Dendritic cell treated with granulocyte-macrophage colony-stimulating factor and Interleukin-4, amounts not matched to agents 40 ng/mL and 50 ng/mL, for 4 days (primary cell): ENCODE measurements around the gene EEFSEC.

Experiments
- H3K27ac Mint-ChIP-seq: one replicate; pipeline ENCODE4 v1.8.0; 2022; ENCODE audit warnings: mild to moderate bottlenecking, mixed read lengths
- H3K27me3 Mint-ChIP-seq: one replicate; pipeline ENCODE4 v1.8.0; 2022; ENCODE audit warnings: mild to moderate bottlenecking, mixed read lengths
- H3K36me3 Mint-ChIP-seq: one replicate; pipeline ENCODE4 v1.8.0; 2022; ENCODE audit warnings: low read depth, mixed read lengths
- H3K4me1 Mint-ChIP-seq: one replicate; pipeline ENCODE4 v1.8.0; 2022; ENCODE audit warnings: low read depth, mixed read lengths
- H3K4me3 Mint-ChIP-seq: one replicate; pipeline ENCODE4 v1.8.0; 2022; ENCODE audit warnings: mild to moderate bottlenecking, moderate library complexity, mixed read lengths
- H3K9me3 Mint-ChIP-seq: one replicate; pipeline ENCODE4 v1.8.0; 2022; ENCODE audit warnings: mixed read lengths
- intact Hi-C: fragments of 100-400 bp; cut with micrococcal nuclease; formaldehyde crosslinking; loops from one replicate; pipeline ENCODE4 v1.15.0; 2022

Gene EEFSEC

GRCh38 chr3:128286691-128287090, 133.4 kb downstream of the EEFSEC start:
- Mint-ChIP-seq H3K9me3 (no peaks in the 10 kb centered on the region), H3K4me3 (no peak overlapping the region), H3K27ac (no peak overlapping the region), H3K4me1 (no peaks in the 10 kb centered on the region), H3K27me3 (no peaks in the 10 kb centered on the region), H3K36me3 (peaks cover 69% of the 10 kb centered on the region)
- intact Hi-C loops, result no loop called here

DNA sequence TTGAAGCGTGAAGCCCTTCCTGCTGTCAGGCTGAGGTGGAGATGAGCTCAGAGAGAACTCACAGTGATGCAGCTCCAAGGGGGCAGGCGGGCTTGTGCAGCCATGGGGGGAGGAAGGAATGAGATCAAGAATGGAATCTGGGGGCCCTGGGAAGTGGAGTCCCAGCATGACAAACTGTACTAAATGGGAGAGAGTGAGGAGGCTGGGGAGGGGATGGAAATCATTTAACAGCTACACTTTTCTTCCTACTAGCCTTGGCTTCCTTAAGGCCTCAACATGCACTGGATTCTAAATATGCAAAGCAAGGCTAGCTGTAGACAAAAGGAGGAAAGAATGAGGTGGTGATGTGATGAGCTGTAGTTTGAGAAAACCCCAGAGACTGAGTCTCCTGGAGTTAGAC, 133.9 kb downstream of the EEFSEC start:
- Mint-ChIP-seq H3K9me3 (no peaks in the 10 kb centered on the region), H3K36me3 (peaks cover 63% of the 10 kb centered on the region), H3K4me1 (no peaks in the 10 kb centered on the region), H3K27me3 (no peaks in the 10 kb centered on the region), H3K4me3 (no peak overlapping the region), H3K27ac (no peak overlapping the region)
- intact Hi-C loops, result no loop called here

- no peaks in the 10 kb centered on the region for H3K27me3 Mint-ChIP-seq
- intact Hi-C loops, result no loop called here
- no peaks in the 10 kb centered on the region for H3K4me1 Mint-ChIP-seq
- H3K36me3 Mint-ChIP-seq, result peaks cover 46% of the 10 kb centered on the region
- H3K9me3 Mint-ChIP-seq, result no peaks in the 10 kb centered on the region
- no peak overlapping the region for H3K4me3 Mint-ChIP-seq
- H3K27ac Mint-ChIP-seq, result no peak overlapping the region
Observed at GRCh38 chr3:128289534-128289933, 136.3 kb downstream of the EEFSEC start.

- H3K4me1 Mint-ChIP-seq, result no peaks in the 10 kb centered on the region
- H3K9me3 Mint-ChIP-seq, result no peaks in the 10 kb centered on the region
- intact Hi-C loops, result no loop called here
- no peak overlapping the region for H3K4me3 Mint-ChIP-seq
- H3K36me3 Mint-ChIP-seq, result peaks cover 38% of the 10 kb centered on the region
- H3K27ac Mint-ChIP-seq, result no peak overlapping the region
- no peaks in the 10 kb centered on the region for H3K27me3 Mint-ChIP-seq
Observed at GRCh38 chr3:128290484-128290883, 137.2 kb downstream of the EEFSEC start.

DNA sequence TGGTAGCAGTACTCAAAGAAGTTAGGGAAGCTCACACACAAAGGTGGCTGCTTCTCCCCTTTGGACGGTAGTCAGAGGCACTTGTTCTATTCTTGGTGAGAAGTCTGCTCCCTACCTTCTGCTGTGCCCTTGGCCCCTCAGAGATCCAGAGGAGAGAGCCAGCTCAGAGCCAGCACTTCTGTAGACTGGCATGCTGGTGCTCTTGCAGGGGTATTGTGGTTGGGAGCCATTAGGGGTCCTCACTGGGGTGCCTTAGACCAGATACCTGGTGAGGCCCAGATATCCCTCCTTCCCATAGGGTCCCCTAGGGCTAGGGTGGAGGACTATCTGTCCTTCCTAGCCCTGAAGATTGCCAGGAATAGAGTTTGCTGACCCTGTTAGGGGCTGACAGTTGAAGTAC, 140.6 kb downstream of the EEFSEC start:
- Mint-ChIP-seq H3K27me3 (no peaks in the 10 kb centered on the region), H3K27ac (no peak overlapping the region), H3K4me1 (no peaks in the 10 kb centered on the region), H3K4me3 (no peak overlapping the region), H3K9me3 (no peaks in the 10 kb centered on the region), H3K36me3 (peaks cover 25% of the 10 kb centered on the region)
- intact Hi-C loops, result no loop called here

DNA sequence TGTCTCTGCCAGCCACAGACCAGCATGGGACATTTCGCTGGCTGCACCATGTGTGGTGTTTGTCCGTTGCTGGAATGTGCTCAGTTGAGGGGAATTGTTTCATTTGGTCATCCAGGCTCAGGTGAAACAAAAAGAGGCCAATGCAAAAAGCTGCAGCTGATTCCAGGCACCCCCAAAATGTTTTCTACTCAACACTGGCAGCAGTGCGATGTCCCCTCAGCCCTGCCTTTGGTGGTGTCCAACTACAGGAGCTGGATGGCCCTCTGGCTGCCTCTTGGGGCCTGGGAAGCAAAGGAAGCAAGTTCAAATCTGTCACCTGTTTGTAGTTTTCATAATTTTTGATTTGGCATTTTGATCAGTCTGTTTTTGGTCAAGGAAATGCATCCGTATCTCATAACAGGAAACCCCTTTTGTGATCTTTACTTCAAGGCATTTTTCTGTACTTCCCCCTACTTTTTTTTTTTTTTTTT, 141.8 kb downstream of the EEFSEC start:
- H3K27me3 Mint-ChIP-seq, result no peaks in the 10 kb centered on the region
- H3K4me3 Mint-ChIP-seq, result no peak overlapping the region
- intact Hi-C loops, result no loop called here
- no peaks in the 10 kb centered on the region for H3K9me3 Mint-ChIP-seq
- no peaks in the 10 kb centered on the region for H3K4me1 Mint-ChIP-seq
- peaks cover 13% of the 10 kb centered on the region for H3K36me3 Mint-ChIP-seq
- H3K27ac Mint-ChIP-seq, result no peak overlapping the region

- Mint-ChIP-seq H3K4me1 (no peaks in the 10 kb centered on the region), H3K4me3 (no peak overlapping the region), H3K9me3 (no peaks in the 10 kb centered on the region), H3K27me3 (no peaks in the 10 kb centered on the region), H3K36me3 (peaks cover 5% of the 10 kb centered on the region), H3K27ac (no peak overlapping the region)
- intact Hi-C loops, result no loop called here
Observed at GRCh38 chr3:128296469-128297251, 143.4 kb downstream of the EEFSEC start.

DNA sequence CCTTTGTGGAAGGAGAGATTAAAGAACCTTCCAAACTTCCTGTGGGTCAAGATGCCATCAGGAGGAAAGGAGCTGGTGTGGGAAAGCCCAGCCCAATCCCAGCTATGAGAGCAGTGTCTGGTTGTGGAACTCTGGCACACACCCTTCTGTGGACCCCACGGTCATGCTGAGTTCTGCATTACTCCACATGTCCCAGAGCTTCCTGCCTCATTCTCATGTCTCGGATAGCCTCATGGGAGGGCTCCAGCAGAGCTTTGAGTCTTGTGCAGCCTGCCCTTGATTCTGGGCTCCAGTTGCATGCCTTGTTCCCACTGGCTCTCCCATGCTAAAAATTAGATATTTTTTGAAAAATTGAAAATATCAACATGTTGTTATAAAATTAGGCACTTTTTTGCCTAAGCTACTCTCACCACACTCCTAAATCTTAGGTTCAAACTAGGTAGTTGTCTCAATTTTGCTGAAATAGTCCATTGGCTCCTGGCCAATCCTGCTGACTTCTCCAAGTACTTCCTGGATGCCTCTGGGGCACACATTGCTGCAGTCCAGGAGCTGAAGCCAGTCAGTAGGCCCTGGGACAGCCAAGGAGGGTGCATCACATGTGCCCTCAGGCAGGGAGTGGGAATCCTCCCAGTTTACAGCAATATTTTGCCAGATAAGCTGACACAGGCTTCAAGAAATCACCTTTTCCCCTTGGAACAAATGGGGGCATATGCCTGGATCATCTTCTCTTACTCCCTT, 144.3 kb downstream of the EEFSEC start:
- no peaks in the 10 kb centered on the region for H3K27me3 Mint-ChIP-seq
- peaks cover 5% of the 10 kb centered on the region for H3K36me3 Mint-ChIP-seq
- intact Hi-C loops, result no loop called here
- H3K4me1 Mint-ChIP-seq, result no peaks in the 10 kb centered on the region
- no peak overlapping the region for H3K27ac Mint-ChIP-seq
- no peaks in the 10 kb centered on the region for H3K9me3 Mint-ChIP-seq
- no peak overlapping the region for H3K4me3 Mint-ChIP-seq

GRCh38 chr3:128301186-128302023, 148.1 kb downstream of the EEFSEC start:
- intact Hi-C loops, result no loop called here

GRCh38 chr3:128306481-128306880, 153.2 kb downstream of the EEFSEC start:
- H3K9me3 Mint-ChIP-seq, result no peaks in the 10 kb centered on the region
- no peak overlapping the region for H3K4me3 Mint-ChIP-seq
- H3K27ac Mint-ChIP-seq, result no peak overlapping the region
- intact Hi-C loops, result no loop called here
- H3K4me1 Mint-ChIP-seq, result no peaks in the 10 kb centered on the region
- H3K27me3 Mint-ChIP-seq, result no peaks in the 10 kb centered on the region
- peaks cover 27% of the 10 kb centered on the region for H3K36me3 Mint-ChIP-seq

More at GRCh38 chr3:128301186-128302023, 148.1 kb downstream of the EEFSEC start:
- H3K9me3 Mint-ChIP-seq, result no peaks in the 10 kb centered on the region
- no peak overlapping the region for H3K4me3 Mint-ChIP-seq
- H3K27me3 Mint-ChIP-seq, result no peaks in the 10 kb centered on the region
- H3K27ac Mint-ChIP-seq, result no peak overlapping the region
- H3K4me1 Mint-ChIP-seq, result no peaks in the 10 kb centered on the region
- peaks cover 11% of the 10 kb centered on the region for H3K36me3 Mint-ChIP-seq

DNA sequence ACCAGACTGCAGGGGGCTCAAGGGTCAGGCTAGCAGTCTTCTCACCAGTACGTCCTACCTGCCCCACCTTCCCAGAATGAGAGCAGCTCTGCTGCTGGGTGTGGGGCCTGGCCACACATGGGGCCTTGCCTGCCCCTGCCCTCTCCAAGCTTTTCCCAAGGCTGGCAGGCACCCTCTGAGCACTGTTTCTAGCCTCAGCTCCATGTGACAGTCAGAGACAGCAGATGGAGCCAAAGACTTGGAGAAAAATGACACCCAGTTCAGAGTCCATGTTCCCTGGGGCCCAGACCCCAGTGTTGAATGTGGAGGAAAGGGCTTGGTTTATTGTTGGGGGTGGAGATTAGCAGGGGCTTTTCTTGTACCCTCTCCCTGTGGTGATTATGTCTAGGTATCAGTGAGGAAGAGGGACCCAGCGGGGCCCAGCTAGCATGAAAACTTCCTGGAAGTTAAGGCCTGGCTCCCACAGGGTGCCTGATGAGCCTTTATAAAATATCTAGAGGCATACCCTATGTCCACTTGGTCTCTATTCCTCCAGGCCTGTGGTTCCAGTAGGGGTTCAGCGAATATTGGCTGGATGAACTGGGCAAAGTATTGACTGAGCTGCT, 153.8 kb downstream of the EEFSEC start:
- no peaks in the 10 kb centered on the region for H3K4me1 Mint-ChIP-seq
- intact Hi-C loops, result no loop called here
- H3K27ac Mint-ChIP-seq, result no peak overlapping the region
- H3K36me3 Mint-ChIP-seq, result peaks cover 27% of the 10 kb centered on the region
- H3K4me3 Mint-ChIP-seq, result no peak overlapping the region
- no peaks in the 10 kb centered on the region for H3K27me3 Mint-ChIP-seq
- no peaks in the 10 kb centered on the region for H3K9me3 Mint-ChIP-seq

DNA sequence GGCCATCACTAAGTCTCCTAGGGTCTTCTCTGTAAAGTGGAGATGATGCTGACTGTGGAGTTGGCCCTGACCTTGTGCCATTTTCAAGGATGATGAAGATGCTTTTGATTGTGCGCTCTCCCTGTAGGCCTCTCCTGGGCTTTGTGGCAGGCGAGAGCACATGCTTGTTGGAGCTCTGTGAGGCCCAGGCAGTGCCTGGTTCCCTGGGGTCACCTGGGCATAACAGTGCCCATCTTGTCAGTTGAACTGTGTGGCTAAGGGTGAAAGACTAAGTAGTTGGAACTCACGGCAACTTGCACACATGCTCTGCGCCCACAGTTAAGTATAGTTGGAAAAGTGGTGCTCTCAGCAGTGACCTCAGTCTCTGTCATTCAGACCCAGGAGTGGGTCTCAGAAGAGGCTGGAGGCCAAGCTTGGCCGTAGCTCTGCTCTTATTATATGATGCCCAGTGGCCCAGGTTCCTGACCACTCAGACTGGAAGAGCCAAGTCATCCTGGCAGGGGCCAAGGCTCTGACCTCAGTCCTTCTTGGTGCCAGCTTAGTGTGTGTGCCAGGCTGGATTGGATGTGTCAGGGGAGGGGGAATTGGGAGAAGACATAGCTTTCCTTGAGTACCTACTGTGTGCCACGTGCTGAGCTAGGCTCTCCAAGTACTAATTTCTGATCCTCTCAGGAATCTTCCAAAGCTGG, 154.6 kb downstream of the EEFSEC start:
- intact Hi-C loops, result no loop called here
- no peak overlapping the region for H3K4me3 Mint-ChIP-seq
- no peaks in the 10 kb centered on the region for H3K27me3 Mint-ChIP-seq
- H3K4me1 Mint-ChIP-seq, result no peaks in the 10 kb centered on the region
- H3K27ac Mint-ChIP-seq, result no peak overlapping the region
- H3K9me3 Mint-ChIP-seq, result no peaks in the 10 kb centered on the region
- H3K36me3 Mint-ChIP-seq, result peaks cover 27% of the 10 kb centered on the region

DNA sequence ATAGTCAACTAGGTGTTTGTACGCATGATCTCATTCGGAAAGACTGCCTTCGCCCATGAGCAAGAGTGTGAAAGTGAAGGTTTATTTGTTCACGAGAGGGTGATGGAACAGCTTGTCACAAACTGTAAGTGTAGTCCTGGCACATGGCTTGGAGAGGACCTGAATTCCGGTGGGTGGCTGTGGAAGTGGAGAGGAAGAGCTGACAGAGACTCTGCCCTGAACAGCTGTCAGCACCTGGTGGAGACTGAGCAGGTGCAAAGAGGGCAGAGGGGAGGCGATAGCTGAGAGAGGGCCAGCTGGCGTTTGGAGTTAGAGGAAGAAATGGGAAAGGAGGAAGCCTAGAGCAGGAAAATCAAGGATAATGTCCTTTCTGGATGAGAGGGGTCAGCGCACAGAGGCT, 155.7 kb downstream of the EEFSEC start:
- H3K4me1 Mint-ChIP-seq, result no peaks in the 10 kb centered on the region
- peaks cover 22% of the 10 kb centered on the region for H3K36me3 Mint-ChIP-seq
- intact Hi-C loops, result no loop called here
- H3K4me3 Mint-ChIP-seq, result no peak overlapping the region
- H3K9me3 Mint-ChIP-seq, result no peaks in the 10 kb centered on the region
- H3K27ac Mint-ChIP-seq, result no peak overlapping the region
- H3K27me3 Mint-ChIP-seq, result no peaks in the 10 kb centered on the region
